IgD-negative memory B cell (primary cell): ENCODE results near the gene XYLT1. TPM values are rescaled to one million over a fixed set of nuclear protein-coding genes. Genes with fewer than 3 reads are reported as not detected.
A peak's percentile ranks its signal among the peaks of the same experiment; 100 is the strongest.
"Not testable (repeated sequence)": the region's sequence is repeated elsewhere in the genome, so short reads cannot be mapped to it uniquely, and the experiment has no call there.

Experiments used
- H3K27ac Mint-ChIP-seq, 3 donors: one replicate each; pipeline ENCODE4 v1.8.0; 2020 to 2022; ENCODE audit warnings: mild to moderate bottlenecking in 3 of 3, mixed read lengths in 3 of 3, moderate library complexity in 1 of 3
- H3K27me3 Mint-ChIP-seq: one replicate; pipeline ENCODE4 v1.8.0; 2021; ENCODE audit warnings: mixed read lengths
- H3K36me3 Mint-ChIP-seq: one replicate; pipeline ENCODE4 v1.8.0; 2020; ENCODE audit warnings: mild to moderate bottlenecking, mixed read lengths
- H3K4me1 Mint-ChIP-seq, 3 donors: one replicate each; pipeline ENCODE4 v1.8.0; 2020 to 2022; ENCODE audit warnings: mixed read lengths in 3 of 3, mild to moderate bottlenecking in 1 of 3
- H3K4me3 Mint-ChIP-seq, 4 donors: one replicate each; pipeline ENCODE4 v1.8.0; 2020 to 2022; ENCODE audit warnings: mild to moderate bottlenecking in 4 of 4, mixed read lengths in 4 of 4, moderate library complexity in 3 of 4
- H3K9me3 Mint-ChIP-seq, 3 donors: one replicate each; pipeline ENCODE4 v1.8.0; 2020 to 2021; ENCODE audit warnings: mixed read lengths in 3 of 3, mild to moderate bottlenecking in 1 of 3
- polyA plus RNA-seq: library from polyadenylated mRNA; unstranded; fragments of 300-500 nt; fragmentation: Illumina TruSeq; gene quantifications from one replicate; pipeline ENCODE4 v1.2.3, GENCODE V29; 2021

Gene XYLT1
- polyA plus RNA-seq, 1 donor from 2014 or later: 0.80 TPM

- Mint-ChIP-seq H3K36me3 (peaks cover 2% of the 10 kb centered on the region), H3K27ac (peak overlapping the region; percentile 69 to 89 (median 86)), H3K27me3 (peaks cover 4% of the 10 kb centered on the region), H3K9me3 (peaks cover 0 to 4% (median 0%) of the 10 kb centered on the region in 3 donors), H3K4me3 (peak overlapping the region; percentile 59 to 92 (median 86)), H3K4me1 (peaks cover 47 to 56% (median 49%) of the 10 kb centered on the region in 3 donors)
These were observed 55.8 kb downstream of the XYLT1 start for GRCh38 chr16:17414916-17415315.

GRCh38 chr16:17414421-17414820 is 56.3 kb downstream of the XYLT1 start:
- Mint-ChIP-seq H3K9me3 (peaks cover 0 to 4% (median 0%) of the 10 kb centered on the region in 3 donors), H3K4me1 (peaks cover 50 to 57% (median 53%) of the 10 kb centered on the region in 3 donors), H3K27me3 (peaks cover 4% of the 10 kb centered on the region), H3K36me3 (peaks cover 2% of the 10 kb centered on the region), H3K27ac (peak overlapping the region; percentile 69 to 89 (median 86)), H3K4me3 (peak overlapping the region; percentile 59 to 92 (median 86))

GRCh38 chr16:17413508-17413907 is 57.3 kb downstream of the XYLT1 start:
- Mint-ChIP-seq H3K4me1 (peaks cover 59 to 65% (median 59%) of the 10 kb centered on the region in 3 donors), H3K4me3 (peak overlapping the region in 3 of 4 donors; percentile 9 to 92 (median 59)), H3K27me3 (peaks cover 4% of the 10 kb centered on the region), H3K27ac (peak overlapping the region in 1 of 3 donors; percentile 89), H3K36me3 (peaks cover 2% of the 10 kb centered on the region), H3K9me3 (peaks cover 0 to 4% (median 0%) of the 10 kb centered on the region in 3 donors)

- peak overlapping the region in 2 of 4 donors; percentile 34 to 75 for H3K4me3 Mint-ChIP-seq
- peak overlapping the region in 1 of 3 donors; percentile 89 for H3K27ac Mint-ChIP-seq
- H3K9me3 Mint-ChIP-seq: peaks cover 0 to under 1% (median under 1%) of the 10 kb centered on the region in 3 donors
- peaks cover 57 to 63% (median 60%) of the 10 kb centered on the region in 3 donors for H3K4me1 Mint-ChIP-seq
- peaks cover 4% of the 10 kb centered on the region for H3K27me3 Mint-ChIP-seq
- peaks cover under 1% of the 10 kb centered on the region for H3K36me3 Mint-ChIP-seq
These were observed 58.0 kb downstream of the XYLT1 start for GRCh38 chr16:17412791-17413190.

GRCh38 chr16:17412221-17412620 is 58.5 kb downstream of the XYLT1 start:
- peak overlapping the region in 1 of 3 donors; percentile 47 for H3K27ac Mint-ChIP-seq
- H3K36me3 Mint-ChIP-seq: peaks cover 1% of the 10 kb centered on the region
- peaks cover 0 to 3% (median 0%) of the 10 kb centered on the region in 3 donors for H3K9me3 Mint-ChIP-seq

GRCh38 chr16:17411263-17411662 is 59.5 kb downstream of the XYLT1 start:
- no peak overlapping the region for H3K4me3 Mint-ChIP-seq
- H3K27ac Mint-ChIP-seq: no peak overlapping the region
- H3K4me1 Mint-ChIP-seq: peaks cover 46 to 49% (median 47%) of the 10 kb centered on the region in 3 donors
- H3K27me3 Mint-ChIP-seq: peaks cover 4% of the 10 kb centered on the region
- peaks cover 1% of the 10 kb centered on the region for H3K36me3 Mint-ChIP-seq
- peaks cover 0 to 3% (median 0%) of the 10 kb centered on the region in 3 donors for H3K9me3 Mint-ChIP-seq

More at GRCh38 chr16:17412221-17412620, 58.5 kb downstream of the XYLT1 start:
- H3K27me3 Mint-ChIP-seq: peaks cover 4% of the 10 kb centered on the region
- peaks cover 54 to 58% (median 54%) of the 10 kb centered on the region in 3 donors for H3K4me1 Mint-ChIP-seq
- no peak overlapping the region for H3K4me3 Mint-ChIP-seq

- H3K27ac Mint-ChIP-seq, H3K27me3 Mint-ChIP-seq, H3K9me3 Mint-ChIP-seq, H3K36me3 Mint-ChIP-seq: not testable (repeated sequence)
- H3K4me3 Mint-ChIP-seq: peak overlapping the region in 1 of 4 donors; percentile 13
- H3K4me1 Mint-ChIP-seq: peaks cover 39% of the 10 kb centered on the region in 3 donors
These were observed 60.4 kb downstream of the XYLT1 start for GRCh38 chr16:17410316-17410715.

- Mint-ChIP-seq H3K9me3 (peaks cover 0 to 3% (median 0%) of the 10 kb centered on the region in 3 donors), H3K4me3 (peak overlapping the region in 1 of 4 donors; percentile 27), H3K4me1 (peaks cover 35 to 36% (median 35%) of the 10 kb centered on the region in 3 donors)
These were observed 60.9 kb downstream of the XYLT1 start for GRCh38 chr16:17409894-17410293.

GRCh38 chr16:17408955-17409441 is 61.8 kb downstream of the XYLT1 start:
- Mint-ChIP-seq H3K4me3 (peak overlapping the region; percentile 6 to 80 (median 36)), H3K4me1 (peaks cover 26 to 29% (median 27%) of the 10 kb centered on the region in 3 donors), H3K36me3 (peaks cover 1% of the 10 kb centered on the region), H3K9me3 (peaks cover 0 to 3% (median 0%) of the 10 kb centered on the region in 3 donors), H3K27ac (peak overlapping the region; percentile 8 to 75 (median 58)), H3K27me3 (no peaks in the 10 kb centered on the region)

More at GRCh38 chr16:17409894-17410293, 60.9 kb downstream of the XYLT1 start:
- peak overlapping the region in 1 of 3 donors; percentile 76 for H3K27ac Mint-ChIP-seq
- peaks cover 3% of the 10 kb centered on the region for H3K27me3 Mint-ChIP-seq
- H3K36me3 Mint-ChIP-seq: peaks cover 1% of the 10 kb centered on the region

GRCh38 chr16:17408296-17408695 is 62.5 kb downstream of the XYLT1 start:
- H3K9me3 Mint-ChIP-seq: peaks cover 0 to 3% (median 0%) of the 10 kb centered on the region in 3 donors
- H3K27me3 Mint-ChIP-seq: no peaks in the 10 kb centered on the region
- H3K36me3 Mint-ChIP-seq: peaks cover 1% of the 10 kb centered on the region
- peaks cover 23 to 32% (median 24%) of the 10 kb centered on the region in 3 donors for H3K4me1 Mint-ChIP-seq
- no peak overlapping the region for H3K27ac Mint-ChIP-seq
- no peak overlapping the region for H3K4me3 Mint-ChIP-seq

GRCh38 chr16:17407321-17407720 is 63.4 kb downstream of the XYLT1 start:
- Mint-ChIP-seq H3K36me3 (peaks cover 1% of the 10 kb centered on the region), H3K4me1 (peaks cover 18 to 33% (median 20%) of the 10 kb centered on the region in 3 donors), H3K9me3 (peaks cover 0 to 3% (median 0%) of the 10 kb centered on the region in 3 donors), H3K27ac (no peak overlapping the region), H3K4me3 (peak overlapping the region in 1 of 4 donors; percentile 12), H3K27me3 (no peaks in the 10 kb centered on the region)

GRCh38 chr16:17404941-17405689 is 65.6 kb downstream of the XYLT1 start:
- peaks cover 0 to 3% (median 0%) of the 10 kb centered on the region in 3 donors for H3K9me3 Mint-ChIP-seq
- no peaks in the 10 kb centered on the region for H3K27me3 Mint-ChIP-seq
- H3K4me3 Mint-ChIP-seq: no peak overlapping the region
- H3K27ac Mint-ChIP-seq: no peak overlapping the region
- H3K4me1 Mint-ChIP-seq: peaks cover 15 to 27% (median 18%) of the 10 kb centered on the region in 3 donors
- H3K36me3 Mint-ChIP-seq: peaks cover 1% of the 10 kb centered on the region

GRCh38 chr16:17403859-17404545 is 66.8 kb downstream of the XYLT1 start:
- H3K9me3 Mint-ChIP-seq: peaks cover 0 to 3% (median 0%) of the 10 kb centered on the region in 3 donors

GRCh38 chr16:17403156-17403809 is 67.5 kb downstream of the XYLT1 start:
- Mint-ChIP-seq H3K4me3 (no peak overlapping the region), H3K27ac (peak overlapping the region in 1 of 3 donors; percentile 35), H3K9me3 (peaks cover 0 to 3% (median 0%) of the 10 kb centered on the region in 3 donors), H3K27me3 (no peaks in the 10 kb centered on the region), H3K36me3 (peaks cover 1% of the 10 kb centered on the region), H3K4me1 (peaks cover 3 to 12% (median 7%) of the 10 kb centered on the region in 3 donors)

More at GRCh38 chr16:17403859-17404545, 66.8 kb downstream of the XYLT1 start:
- no peaks in the 10 kb centered on the region for H3K27me3 Mint-ChIP-seq
- peaks cover 1% of the 10 kb centered on the region for H3K36me3 Mint-ChIP-seq
- H3K4me3 Mint-ChIP-seq: peak overlapping the region in 1 of 4 donors; percentile 79
- peaks cover 6 to 18% (median 11%) of the 10 kb centered on the region in 3 donors for H3K4me1 Mint-ChIP-seq
- H3K27ac Mint-ChIP-seq: peak overlapping the region in 2 of 3 donors; percentile 35 to 48
